KG1 (cell line): ENCODE results near the gene PIGX.

ENCODE experiments used
- DNase-seq: peaks from one replicate; lab custom pipeline; 2025; lab: John Stamatoyannopoulos, UW

Gene PIGX

DNA sequence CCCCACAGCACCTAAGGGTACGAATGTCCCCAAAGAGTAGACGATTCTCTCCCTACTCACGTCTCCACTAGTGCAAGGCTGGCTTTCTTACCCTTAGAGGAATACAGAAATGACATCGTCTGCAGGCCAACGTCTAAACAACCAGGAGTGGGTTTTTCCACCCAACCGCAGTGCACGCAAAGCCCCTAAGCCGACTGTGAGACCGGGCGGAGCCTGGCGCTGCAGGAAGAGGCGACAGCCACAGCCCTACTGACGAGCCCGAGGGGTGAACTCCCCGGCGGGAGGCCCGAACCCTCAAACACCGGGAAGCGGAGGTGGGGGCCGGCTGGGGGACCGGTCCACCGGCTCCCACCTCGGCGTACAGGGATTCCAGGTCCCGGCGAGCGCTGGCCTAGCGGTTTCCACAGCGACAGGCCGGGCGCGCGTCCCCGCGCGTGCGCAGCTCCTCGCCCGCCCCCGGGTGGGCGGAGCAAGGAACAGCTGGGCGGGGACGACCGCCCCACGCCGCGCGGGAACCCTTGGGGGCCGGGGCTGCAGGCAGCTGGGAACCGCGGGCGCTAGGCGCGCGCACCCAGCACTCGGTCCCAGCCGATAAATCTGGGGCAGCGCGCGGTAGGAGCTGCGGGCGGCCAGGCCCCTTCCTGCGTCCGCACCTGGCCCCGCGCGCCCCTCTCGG lies at the start of gene PIGX, which contains the start of gene CEP19:
Gene PIGX, plus strand, starts transcription at position 540 of the 676 bp plus-strand sequence.
Gene CEP19, minus strand, starts transcription at position 413 of the 676 bp plus-strand sequence. CDS start 3,593 bp downstream, outside the sequence.
- peak; percentile 94 for DNase-seq

DNA sequence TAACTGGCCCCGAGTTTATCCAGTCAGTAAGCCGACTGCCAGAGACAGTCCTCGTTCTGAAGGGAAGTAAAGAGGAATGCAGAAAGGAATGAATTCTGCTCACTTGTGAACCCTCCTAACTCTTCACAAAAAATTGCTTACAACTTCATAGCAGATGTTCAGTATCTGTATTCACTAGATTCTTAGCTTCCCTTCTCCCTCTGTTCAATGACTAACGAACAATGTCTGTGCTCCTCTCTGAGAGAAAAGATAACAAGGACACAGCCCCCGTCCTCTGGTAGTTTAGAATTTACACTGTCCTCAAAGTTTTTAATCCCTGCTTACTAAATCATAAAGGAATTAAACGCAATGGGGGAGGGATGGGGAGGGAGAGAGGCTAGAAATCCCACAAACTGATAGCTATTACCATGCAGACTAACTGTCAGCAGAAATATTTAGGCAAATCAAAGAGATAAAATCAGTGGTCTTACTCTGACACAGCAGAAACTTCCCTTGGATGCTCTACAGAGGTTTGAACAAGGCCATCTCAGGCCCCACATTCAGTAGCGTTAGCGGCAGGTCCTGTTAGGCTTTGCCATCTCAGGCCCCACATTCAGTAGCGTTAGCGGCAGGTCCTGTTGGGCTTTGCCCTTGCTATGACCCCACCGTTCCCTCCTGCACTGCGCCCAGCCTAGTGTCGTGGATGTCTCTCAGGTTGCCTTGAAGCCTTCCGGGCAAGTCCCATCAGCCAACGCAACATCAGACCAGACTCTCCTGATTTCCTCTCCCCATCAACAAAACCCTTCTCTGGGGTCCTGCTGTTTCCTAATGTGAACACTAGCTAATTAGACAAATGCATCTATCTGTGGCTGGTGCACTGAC lies 49.2 kb upstream of the PIGX start:
- DNase-seq: no peak

DNA sequence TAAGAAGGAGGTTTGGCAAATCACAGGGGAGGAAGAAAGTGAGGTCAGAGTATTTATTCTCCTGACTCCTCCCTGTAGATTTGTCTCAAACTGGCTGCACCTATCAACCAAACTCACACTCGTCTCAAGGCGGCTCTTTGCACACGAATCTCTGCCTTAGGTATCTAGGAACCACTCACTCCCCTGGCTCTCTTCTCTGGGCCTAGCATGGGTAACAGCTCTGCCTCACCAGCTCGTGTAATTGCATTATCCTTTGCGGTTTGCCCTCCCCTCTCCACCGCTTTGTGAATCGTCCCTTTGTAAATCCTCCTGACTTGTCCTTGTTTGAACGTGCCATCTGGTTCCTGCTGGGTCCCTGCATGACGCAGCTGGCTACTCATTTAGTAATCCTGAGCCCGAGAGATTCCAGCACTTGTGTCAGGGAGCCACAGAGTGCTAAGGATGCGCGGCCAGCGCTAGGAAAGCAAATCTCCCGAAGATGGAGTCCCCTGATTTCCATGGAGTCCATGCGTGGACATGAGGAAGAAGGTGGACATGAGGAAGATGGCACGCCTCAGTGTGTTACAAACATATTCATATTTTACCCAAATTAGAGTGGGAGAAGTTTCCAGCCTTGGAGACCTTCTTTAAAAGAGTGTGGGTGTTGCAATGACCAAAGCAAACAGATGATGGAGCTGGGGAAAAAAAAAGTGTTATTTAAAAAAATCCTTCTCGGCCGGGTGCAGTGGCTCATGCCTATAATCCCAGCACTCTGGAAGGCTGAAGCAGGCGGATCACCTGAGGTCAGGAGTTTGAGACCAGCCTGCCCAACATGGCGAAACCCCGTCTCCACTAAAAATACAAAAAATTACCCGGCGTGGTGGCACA lies 45.9 kb upstream of the PIGX start:
- DNase-seq: no peak

DNA sequence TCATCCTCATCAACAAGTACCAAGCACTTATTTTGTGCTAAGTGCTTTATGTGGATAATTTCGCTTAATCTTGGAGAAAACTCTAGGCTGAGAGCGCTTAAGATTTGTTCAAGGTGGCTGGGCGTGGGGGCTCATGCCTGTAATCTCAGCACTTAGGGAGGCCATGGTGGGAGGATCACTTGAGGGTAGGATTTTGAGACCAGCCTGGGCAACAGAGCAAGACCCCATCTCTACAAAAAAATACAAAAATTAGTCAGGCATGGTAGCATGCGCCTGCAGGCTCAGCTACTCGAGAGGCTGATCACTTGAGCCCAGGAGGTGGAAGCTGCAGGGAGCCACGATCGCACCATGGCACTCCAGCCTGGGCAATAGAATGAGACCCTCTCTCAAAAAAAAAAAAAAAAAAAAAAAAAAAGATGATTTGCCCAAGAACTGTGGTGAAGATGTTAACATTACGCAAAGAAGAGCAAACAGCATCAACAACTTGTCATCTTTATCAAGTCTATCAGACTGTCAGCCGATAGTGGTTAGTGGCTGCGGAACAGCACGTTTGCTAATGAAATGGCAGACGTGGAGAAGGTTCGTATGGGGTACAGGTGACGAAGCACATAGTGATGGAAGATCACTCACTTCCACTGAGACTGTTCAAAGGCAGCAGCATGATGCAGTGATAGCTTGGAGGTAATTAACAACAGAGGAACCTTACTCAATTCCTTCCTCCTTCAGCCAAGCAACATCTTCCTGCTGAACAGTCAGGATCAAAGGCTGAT lies 44.9 kb upstream of the PIGX start:
- no peak for DNase-seq

DNA sequence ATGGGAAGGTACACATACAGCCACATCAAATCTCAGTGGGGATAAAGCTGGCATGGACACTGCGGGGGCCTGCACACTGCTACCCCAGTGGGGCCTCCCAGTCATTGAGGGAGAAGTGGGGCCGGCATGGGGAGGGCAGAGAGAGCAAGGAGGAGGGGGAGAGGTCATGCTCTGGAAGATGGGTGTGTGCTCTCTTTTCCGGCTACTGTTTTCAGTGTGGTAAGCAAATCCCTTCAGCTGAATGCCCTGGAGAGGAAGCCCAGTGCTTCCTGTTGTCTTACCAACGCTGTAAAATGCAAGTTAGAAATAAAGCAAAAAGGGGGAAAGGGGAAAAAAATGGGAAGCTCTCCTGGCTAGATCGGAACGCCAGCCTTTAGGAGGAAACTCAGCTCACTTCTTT lies 41.8 kb upstream of the PIGX start:
- no peak for DNase-seq

DNA sequence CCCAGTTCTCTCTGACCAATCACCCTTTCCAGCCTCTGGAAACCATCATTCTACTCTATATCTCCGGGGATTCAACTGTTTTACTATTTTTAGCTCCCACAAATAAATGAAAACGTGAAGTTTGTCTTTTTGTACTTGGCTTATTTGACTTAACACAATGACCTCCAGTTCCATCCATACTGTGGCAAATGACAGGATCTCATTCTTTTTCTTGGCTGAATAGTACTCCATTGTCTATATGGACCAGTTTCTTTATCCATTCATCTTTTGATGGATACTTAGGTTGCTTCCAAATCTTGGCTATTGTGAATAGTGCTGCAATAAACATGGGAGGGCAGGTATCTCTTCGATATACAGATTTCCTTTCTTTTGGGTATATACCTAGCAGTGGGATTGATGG lies 38.5 kb upstream of the PIGX start:
- DNase-seq: no peak

DNA sequence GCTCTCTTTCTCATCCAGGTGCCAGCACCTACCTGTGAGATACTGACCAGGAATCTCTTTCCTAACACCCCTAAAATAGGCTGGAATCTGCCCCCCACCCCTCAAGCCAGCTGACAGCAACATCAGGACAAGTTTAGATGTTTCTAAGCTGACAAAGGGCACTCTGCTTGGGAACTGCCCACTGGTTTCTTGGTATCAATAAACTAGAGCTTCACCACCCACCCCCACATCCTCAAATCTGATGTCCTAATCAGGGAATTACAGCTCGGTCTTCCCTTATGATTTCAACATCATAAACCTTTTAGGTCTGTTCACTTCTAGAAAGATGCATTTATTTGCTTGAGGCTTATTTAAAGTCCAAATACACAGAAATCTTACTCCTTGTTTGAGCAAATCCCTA lies 34.8 kb upstream of the PIGX start:
- DNase-seq: no peak

DNA sequence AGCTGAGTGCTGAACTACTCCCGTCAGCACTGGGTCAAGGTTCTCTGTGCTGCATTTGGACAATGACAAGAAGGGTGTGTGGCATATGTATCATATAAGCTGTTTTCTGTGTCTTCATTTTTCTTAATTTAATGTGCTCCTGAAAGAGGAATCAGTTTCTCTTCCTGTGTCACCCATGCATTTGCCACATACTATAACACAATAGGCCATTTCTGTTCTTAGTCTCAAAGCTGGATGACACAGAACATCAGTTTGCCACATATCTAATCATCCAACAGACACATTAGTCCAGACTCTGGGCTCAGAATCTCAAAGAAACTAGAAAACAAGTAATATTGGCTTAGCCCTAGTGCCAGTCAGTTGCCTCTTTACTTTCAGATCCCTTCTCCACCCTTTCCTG lies 34.2 kb upstream of the PIGX start:
- DNase-seq: no peak

DNA sequence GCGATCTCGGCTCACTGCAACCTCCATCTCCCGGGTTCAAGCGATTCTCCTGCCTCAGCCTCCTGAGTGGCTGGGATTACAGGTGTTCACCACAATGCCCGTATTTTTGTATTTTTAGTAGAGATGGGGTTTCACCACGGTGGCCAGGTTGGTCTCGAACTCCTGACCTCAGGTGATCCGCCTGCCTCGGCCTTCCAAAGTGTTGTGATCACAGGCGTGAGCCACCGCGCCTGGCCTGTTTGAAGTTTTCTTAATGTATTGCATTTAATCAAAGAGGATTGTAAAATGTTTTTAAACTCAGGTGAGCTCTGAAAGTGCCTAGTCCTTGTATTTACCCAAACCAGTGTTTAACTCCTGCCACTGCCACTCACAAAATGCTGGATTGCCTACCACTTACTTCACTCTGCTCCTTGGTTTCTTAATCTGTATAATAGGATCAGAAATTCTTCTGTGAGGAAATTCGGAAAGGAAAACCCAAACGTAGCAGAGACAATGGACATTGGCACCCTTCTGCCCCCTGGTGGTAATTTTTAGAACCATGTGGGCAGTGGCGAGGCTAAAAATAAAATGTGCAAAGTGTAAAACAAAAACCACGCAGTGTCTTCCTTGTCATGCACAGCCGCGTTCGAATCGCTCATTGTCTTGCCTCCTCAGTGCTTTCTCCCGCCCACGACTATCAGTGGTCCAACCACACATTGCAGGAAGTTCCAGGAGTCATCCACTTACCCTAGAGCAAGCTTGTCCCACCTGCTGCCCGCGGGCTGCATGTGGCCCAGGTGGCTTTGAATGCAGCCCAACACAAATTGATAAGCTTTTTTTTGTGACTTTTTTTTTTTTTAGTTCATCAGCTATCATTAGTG lies 27.4 kb upstream of the PIGX start:
- DNase-seq: peak; percentile 70

DNA sequence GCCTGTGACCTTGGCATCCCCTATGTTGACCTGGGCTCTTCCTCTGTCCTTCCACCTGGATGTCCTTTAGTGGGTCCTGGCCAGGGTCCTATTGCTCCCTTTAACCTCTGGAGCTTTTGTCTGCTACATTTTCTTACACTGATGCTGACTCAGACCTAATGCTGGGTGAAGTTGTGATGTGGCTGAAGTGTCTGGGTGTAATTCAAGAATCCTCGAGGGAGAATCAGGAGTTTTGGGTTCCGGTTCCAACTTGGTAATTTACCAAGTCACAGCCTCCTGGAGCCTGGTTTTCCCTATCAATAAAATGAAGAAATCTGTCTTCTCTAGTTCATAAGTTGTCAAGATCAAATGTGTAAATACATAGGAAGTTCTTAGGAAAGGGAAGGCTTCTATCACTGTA lies 25.7 kb upstream of the PIGX start:
- no peak for DNase-seq

DNA sequence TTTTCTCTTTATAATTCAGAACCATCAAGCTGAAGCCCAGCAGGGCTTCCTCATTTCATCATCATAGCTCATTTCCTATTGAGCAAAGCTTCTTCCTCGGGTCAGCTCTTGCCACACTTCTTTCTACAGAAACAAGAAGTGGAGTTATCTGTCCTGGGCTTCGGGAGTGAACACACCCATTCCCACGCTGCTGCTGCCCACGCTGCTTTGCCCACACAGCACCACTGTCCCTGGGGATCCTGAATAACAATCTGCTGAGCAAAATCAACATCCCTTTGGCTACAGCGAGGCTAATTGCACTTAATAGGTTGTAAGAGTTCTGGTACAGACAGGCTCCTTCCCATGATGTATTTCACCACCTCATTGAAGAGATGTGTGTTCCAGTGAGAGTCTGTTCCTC lies 23.8 kb upstream of the PIGX start:
- peak; percentile 59 for DNase-seq

DNA sequence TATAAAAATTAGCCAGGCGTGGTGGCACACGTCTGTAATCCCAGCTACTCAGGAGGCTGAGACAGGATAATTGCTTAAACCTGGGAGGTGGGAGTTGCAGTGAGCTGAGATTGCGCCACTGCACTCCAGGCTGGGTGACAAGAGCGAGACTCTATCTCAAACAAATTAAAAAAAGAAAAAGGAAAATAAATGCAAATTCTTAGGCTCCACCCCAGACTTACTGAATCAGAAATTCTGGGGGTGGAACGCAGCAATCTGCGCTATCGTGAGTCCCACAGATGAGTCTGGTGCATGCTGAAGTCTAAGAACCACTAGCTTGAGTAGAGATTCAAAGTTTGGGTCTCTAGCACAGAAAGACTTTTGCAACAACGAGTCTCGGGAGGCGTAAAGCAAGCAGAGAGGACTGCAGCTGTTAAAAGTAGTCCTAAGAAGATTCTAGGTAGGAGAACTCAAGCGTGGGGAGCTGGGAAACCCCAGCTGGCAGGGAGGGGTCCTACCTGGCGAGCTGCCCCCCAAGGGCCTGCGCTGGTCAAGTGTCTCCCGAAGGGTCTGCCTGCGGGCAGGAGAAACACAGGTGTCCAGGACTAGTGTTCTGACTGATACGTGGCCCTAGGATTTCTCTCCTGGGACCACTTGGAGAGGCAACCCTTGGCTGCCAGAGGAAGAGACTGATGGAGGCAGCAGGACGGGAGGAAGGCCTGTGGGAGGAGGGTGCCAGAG lies 22.1 kb upstream of the PIGX start:
- no peak for DNase-seq

DNA sequence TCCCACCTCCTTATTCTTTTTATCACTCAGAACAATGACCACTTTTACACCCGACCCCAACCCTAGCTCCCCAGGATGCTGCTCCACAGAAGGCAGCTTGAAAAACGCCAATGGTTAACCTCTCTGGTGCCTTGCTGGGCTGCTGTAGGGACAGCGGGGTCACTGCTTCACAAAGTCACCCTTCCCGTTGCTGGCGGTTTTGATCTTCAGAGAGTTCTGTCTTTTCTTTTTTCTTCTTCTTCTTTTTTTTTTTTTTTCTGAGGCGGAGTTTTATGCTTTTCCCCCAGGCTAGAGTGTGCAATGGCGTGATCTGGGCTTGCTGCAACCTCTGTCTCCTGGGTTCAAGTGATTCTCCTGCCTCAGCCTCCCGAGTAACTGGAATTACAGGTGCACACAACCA lies 20.8 kb upstream of the PIGX start:
- DNase-seq: no peak

DNA sequence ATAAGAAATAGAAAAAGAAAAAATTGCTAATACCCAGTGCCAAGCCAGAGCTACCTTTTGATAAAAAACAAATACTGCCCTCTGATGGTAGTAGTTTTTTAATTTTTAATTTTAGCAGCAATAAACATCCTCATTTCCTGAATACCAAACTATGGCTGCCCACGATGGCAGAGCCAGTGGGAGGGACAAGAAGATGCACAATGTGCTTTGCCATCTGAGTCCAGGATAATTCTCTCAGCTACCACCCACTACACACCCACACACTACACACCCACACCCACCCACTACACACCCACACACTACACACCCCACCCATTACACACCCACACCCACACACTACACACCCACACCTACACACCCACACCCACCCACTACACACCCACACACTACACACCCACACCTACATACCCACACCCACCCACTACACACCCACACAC lies 18.0 kb upstream of the PIGX start:
- DNase-seq: peak; percentile 20

DNA sequence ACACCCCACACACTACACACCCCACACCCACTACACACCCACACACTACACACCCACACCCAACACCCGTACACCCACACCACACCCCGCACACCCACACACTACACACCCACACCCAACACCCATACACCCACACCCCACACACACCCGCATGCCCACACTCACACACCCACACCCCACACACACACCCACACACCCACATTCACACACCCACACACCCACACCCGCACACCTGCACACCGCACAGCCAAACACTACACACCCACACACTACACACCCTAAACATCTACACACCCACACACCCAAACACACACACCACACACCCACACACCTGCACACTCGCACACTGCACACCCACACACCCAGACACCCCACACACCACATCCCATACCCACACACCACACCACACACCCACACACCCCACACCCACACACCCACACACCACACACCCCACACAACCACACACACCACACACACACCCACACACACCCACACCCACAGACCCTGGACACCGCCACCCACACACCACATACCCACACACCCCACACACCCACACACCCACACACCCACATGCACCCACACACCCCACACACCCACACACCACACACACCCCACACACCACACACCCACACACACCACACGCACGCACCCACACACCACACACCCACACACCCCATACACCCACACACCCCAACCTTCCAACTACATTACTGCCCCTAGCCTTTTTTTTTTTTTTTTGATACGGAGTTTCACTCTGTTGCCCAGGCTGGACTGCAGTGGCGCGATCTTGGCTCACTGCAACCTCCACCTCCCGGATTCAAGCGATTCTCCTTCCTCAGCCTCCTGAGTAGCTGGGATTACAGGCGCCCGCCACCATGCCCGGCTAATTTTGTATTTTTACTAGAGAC lies 17.0 kb upstream of the PIGX start:
- no peak for DNase-seq

DNA sequence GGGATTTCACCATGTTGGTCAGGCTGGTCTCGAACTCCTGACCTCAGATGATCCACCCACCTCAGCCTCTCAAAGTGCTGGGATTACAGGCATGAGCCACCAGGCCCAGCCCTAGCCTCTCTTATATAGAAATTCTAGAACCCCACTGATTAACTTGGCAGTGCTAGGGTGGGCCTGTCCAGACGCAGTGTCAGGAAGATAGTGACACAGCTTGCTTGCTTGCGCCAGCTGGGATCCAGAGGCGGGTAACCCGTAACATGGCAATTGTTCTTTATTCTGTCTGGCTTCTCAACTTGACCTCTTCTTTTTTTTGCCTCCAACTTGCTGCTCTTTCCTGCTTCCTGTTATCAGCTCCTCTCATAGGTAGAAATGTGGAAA lies 16.3 kb upstream of the PIGX start:
- DNase-seq: no peak

DNA sequence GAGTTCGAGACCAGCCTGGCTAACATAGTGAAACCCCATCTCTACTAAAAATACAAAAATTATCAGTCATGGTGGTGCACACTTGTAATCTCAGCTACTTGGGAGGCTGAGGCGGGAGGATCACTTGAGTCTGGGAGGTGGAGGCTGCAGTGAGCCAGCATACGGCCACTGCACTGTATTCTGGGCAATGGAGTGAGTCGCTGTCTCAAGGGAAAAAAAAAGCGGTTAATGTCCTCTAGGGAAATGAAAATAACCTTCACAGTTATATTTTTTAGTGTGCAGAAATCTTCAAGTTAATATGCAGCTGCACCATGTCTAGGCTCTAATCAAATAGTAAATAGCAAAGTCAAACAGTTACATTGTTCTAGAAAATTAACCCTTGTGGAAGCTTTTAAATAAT lies 14.9 kb upstream of the PIGX start:
- no peak for DNase-seq

DNA sequence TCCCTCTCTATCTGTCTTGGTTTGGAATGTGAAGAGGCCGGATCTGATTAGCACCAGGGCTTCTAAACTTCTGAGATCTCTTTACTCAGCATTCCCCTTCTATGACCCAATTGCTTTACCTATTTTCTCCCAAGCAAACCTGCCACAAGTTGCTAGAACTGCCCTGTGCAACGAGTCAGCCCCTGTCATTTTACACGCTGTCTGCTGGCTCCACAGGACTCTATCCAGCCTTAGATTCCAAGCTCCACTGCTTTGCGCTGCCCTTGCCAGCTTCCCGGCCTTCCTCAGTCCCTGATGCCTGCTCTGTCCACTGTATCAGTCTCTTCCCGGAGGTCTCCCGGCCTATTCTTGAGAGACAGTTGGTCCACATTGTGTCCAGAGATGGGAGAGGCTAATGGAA lies 12.4 kb upstream of the PIGX start:
- no peak for DNase-seq

DNA sequence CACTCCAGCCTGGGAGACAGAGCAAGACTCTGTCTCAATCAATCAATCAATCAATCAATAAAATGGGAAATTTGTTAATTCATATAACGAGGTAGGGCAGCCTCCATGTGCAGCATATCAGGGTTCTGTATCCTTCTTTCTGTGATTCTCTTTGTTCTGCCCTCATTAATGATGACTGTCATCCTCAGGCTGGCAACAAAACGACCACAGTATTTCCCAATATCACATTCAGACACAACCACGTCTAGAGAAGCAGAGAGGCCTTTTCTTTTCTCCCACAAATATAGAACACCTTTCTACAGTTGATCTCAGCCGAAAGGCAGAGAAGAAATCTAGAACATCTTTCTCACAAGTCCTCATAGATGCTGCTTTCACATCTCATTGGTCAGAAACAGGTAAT lies 11.4 kb upstream of the PIGX start:
- no peak for DNase-seq
